ENCODE measurements around the gene MAP3K9. TPM values are rescaled to one million over a fixed set of nuclear protein-coding genes. Genes with fewer than 3 reads are reported as not detected.
"Not testable (repeated sequence)": the region's sequence is repeated elsewhere in the genome, so short reads cannot be mapped to it uniquely, and the experiment has no call there.

The MAP3K9 gene
- polyA plus RNA-seq, 12 donors, result 0.13 to 2.6 (median 0.28) TPM; not detected in 1

- DNase-seq, result no peak
Measured at GRCh38 chr14:70724110-70724509, 85.2 kb downstream of the MAP3K9 start.

DNA sequence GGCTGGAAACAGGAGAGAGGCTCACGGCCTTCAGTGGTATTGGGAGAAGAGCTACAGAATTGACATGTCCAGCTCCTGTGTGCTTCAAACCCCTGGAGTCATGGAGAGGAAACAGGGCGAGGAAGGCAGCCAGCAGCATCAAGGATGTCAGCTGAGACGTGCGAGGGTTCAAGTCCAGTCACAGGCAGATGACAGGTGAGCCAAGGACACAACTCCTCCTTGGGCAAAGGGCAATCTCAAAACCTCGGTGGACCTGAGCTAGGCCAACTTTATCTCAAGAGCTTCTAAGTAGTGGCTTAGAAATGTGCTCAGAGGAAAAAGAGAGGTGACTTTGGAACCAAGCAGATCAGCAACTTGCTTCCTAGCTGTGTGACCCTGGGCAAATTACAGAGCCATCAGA is 86.0 kb downstream of the MAP3K9 start:
- no peak for DNase-seq

DNA sequence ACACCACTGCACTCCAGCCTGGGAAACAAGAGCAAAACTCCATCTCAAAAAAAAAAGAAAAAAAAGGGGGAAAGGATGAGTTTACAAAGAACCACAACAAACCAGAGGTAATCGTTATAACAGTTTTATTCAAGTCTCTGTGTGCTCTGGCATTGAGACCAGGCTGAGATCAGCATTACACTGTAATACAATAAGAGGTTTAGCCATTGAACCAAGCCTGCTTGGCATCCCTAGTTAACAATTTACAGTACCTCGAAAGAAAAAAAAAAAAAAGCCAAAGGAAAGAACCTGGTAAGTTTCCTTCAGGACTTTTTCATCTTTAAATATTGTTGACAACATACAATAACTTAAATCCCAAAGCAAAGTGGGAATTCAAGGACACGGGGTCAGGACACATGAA is 86.9 kb downstream of the MAP3K9 start:
- no peak for DNase-seq

GRCh38 chr14:70721542-70721941 is 87.8 kb downstream of the MAP3K9 start:
- DNase-seq, result no peak

DNA sequence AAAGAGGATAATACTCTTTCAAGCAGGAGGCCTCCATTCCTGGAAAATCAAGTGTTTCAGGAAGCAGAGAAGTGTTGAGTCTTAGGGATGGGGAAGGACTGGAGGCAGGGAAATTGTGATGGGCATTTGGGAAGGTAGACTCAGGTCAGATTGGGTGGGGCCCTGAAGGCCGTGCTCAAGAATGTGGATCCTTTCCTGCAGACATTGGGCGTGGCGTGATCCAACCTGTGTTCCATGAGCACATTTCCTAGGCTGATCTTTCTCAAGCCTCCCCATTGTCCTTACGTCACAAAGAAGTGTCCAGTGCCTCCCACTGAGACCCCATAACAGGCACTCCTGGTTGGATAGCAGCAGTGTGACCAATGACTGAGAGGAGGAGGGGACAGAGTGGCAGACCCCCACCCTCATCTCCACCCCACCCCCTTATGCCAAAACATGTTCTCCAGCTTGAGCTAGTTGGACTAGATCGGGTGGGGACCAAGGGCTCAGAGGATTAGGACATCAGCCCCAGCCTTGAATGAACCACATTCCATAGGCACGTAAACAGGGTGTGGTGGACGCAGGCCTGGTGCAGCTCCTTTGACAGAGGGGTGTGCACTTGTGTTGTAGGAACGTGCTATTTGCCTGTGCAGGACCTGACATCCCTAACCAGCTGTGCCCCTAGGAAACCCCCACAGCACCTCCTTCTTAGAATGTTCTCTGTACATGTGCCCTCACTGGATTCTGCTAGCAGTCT is 90.8 kb downstream of the MAP3K9 start:
- no peak for DNase-seq

DNA sequence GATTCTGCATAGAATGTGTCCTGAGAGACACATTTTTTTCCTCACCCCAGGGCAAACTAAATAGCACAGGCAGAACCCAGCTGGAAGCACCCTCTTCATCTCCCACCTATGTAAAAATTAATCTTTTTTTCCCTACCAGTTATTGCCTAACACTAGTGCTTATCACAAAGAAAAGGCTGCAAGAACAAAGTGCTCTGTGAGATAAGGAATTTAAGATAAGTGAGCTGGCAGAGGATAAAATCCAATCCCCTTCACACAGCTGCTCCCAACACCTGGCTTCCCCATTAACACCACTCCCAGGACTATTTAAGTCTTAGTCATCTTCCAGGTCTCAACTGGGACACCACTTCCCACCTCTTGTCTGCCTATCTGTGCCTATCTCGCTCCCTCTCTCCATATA is 92.4 kb downstream of the MAP3K9 start:
- DNase-seq, result no peak

DNA sequence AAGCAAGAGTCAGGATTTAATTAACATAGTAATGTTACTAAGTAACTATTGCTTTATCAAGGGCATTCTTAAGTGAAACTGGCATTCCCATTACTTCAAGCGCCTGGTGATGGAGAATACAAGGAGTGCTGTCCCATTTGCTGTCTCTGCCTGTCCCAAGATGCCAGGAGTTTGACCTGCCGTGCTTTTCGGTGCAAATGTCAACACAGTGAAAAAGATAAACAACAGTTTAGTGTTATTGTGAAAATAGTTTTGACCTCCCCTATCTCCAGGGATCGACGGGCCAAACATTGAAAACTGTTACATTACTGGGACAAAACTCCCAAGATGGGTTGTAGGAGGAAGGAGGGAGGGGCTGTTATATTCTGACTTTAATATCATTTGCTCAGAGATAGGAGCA is 92.8 kb downstream of the MAP3K9 start:
- no peak for DNase-seq

DNA sequence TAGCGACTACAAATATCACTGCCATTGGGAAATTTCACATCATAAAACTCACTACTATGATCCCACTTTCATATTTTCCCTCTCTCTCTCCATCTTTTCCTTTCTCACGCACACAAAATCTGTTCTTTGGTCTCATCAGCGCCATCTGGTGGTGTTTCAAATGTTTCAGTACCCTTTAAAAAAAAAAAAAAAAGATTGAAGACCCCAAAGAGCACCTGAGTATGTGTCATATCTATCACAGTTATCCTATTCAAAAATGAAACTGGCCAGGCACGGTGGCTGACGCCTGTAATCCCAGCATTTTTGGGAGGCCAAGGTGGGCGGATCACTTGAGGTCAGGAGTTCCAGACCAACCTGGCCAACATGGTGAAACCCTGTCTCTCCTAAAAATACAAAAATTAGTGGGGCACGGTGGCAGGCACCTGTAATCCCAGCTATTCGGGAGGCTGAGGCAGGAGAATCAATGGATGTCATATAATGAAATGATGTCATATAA is 95.2 kb downstream of the MAP3K9 start:
- peak; percentile 68 for DNase-seq

GRCh38 chr14:70713511-70713916 is 95.8 kb downstream of the MAP3K9 start:
- DNase-seq, result no peak

GRCh38 chr14:70713096-70713495 is 96.2 kb downstream of the MAP3K9 start:
- DNase-seq, result no peak

GRCh38 chr14:70711451-70711850 is 97.9 kb downstream of the MAP3K9 start:
- DNase-seq, result no peak

- DNase-seq, result no peak
Measured at GRCh38 chr14:70709726-70710382, 99.5 kb downstream of the MAP3K9 start.

GRCh38 chr14:70708717-70709570 is 100.4 kb downstream of the MAP3K9 start:
- DNase-seq, result no peak

DNA sequence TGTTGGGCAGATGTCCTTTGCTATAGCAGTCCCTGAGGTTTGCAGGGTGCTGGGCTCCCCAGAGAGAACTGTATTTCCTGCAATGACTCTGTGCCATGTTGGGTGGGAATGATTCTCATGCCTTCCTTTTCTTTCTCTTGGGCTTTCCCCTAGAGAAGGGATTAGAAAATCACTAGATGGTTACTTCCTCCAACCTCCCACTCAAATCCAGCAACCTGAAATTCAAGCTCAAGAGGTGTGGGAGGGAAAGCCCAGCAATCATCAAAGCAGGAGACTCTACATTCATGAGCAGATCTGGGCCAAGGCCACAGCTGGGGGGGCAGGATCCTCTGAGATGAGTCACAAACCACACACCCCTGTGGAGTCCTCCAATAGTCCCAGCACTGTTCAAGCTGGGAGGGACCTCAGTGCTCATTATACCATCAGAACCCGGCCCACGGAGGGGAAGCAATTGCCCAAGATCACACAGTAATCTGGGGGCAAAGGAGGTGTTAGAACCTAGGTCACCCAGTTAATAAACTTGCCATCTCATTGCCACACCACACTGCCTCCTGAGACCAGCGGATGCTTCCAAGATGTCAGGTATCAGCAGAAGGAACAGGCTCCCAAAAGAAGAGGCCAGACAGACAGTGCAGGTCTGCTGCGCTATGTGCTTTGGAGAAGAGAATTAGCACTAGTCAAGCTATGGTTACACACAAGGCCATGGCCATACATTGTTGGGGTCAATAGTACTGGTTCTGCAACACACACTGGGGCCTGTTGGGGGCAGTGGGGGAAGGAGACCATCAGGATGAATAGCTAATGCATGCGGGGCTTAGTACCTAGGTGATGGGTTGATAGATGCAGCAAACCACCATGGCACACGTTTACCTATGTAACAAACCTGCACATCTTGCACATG is 101.9 kb downstream of the MAP3K9 start:
- no peak for DNase-seq

DNA sequence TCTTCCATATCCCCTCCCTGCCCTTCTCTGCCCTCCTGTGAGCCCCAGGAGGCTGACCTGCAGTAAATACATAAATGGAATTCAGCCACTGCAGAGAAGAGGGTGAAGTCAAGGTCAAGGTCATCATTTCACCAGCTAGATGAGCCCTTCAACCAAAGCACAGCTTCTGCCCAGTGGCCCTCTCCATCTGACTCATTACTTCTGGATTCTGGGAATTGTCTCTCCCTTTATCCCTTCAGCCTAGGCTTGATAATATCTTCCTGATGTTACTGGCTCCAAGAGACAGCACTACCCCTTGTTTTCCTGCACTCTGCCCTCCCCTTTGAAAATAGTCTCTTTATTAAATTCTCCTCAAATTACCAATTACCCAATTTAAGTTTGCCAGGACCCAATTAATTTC is 103.1 kb downstream of the MAP3K9 start:
- DNase-seq, result no peak

DNA sequence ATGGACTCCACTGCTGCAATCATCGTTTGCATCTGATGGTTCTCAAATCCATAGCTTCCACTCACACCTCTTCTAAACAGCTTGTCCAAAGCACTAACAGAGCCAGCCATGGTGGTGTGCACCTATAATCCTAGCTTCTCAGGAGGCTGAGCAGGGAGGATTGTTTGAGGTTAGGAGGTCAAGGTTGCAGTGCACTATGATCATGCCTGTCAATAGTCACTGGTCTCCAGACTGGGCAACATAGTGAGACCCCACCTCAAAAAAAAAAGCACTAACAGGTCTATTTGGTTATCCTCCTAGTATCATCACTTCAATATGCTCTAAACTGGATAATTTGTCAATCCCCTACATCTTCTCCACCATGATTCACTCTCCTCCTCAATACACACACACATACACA is 104.4 kb downstream of the MAP3K9 start:
- no peak for DNase-seq

- not testable (repeated sequence) for DNase-seq
Measured at GRCh38 chr14:70703621-70704168, 105.6 kb downstream of the MAP3K9 start.

DNA sequence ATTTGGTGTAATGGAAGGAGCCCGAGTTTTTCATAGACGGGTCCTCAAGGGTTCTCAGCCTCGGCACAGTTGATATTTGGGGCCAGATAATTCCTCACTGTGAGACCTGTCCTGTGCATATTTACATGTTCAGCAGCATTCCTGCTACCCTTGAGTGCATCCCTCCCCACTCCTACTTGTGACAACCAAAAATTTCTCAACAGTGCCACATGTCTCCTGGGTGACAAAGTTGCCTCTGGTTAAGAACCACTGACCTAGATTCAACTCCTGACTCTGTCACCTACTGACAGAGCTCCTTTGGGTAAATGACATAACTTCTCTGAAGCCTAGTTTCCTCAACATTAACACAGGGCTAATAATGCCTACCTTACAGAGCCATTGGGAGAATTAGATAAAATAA is 107.2 kb downstream of the MAP3K9 start:
- no peak for DNase-seq

- no peak for DNase-seq
Measured at GRCh38 chr14:70701610-70702009, 107.7 kb downstream of the MAP3K9 start.

- DNase-seq, result no peak
Measured at GRCh38 chr14:70700955-70701585, 108.2 kb downstream of the MAP3K9 start.

GRCh38 chr14:70699646-70700045 is 109.7 kb downstream of the MAP3K9 start:
- DNase-seq, result no peak

All from muscle of arm (tissue), 12 donors.